ENCODE data around the gene TIMM13. TPM values are rescaled to one million over a fixed set of nuclear protein-coding genes. Genes with fewer than 3 reads are reported as not detected.
"Not testable (repeated sequence)": the region's sequence is repeated elsewhere in the genome, so short reads cannot be mapped to it uniquely, and the experiment has no call there.

Gene TIMM13
- polyA plus RNA-seq, 1 donor from 2014 or later: 69.1 TPM

DNA sequence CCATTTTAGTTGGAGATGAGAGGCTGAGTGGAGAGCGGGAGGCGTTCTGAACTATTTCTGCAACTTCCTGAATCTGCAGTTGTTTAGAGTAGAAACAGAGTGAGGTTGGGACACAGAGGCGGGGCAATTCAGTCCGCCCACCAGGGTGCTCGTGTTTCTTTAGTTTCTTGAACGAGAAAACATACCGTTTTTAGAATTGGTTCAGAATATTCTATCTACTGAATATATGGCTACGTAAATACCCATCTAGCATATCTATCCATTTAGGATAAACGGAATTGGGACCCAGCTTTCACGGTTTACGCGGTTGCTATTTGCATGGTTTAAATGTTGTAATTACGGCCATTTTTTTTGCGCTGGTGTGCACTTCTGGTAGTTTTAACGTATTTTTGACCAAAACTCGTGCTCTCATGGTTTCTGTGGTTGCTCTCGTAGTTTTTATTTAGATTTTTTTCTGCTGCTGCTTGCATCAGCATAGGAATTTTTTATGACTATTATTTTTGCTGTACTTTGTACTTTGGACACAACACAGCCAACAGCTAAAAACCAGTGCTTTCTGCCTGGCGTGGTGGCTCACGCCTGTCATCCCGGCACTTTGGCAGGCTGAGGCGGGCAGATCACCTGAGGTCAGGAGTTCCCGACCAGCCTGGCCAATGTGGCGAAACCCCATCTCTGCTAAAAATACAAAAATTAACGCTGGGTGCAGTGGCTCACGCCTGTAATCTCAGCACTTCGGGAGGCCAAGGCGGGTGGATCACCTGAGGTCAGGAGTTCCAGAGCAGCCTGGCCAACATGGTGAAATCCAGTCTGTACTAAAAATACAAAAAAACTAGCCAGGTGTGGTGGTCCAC, 32.7 kb downstream of the TIMM13 start:
- Mint-ChIP-seq H3K4me3 (peak overlapping the region; percentile 82 to 98 (median 91)), H3K27me3 (no peaks in the 10 kb centered on the region), H3K27ac (peak overlapping the region; percentile 81 to 92 (median 82)), H3K4me1 (peaks cover 12 to 24% (median 14%) of the 10 kb centered on the region in 3 donors), H3K36me3 (no peaks in the 10 kb centered on the region), H3K9me3 (no peaks in the 10 kb centered on the region)

DNA sequence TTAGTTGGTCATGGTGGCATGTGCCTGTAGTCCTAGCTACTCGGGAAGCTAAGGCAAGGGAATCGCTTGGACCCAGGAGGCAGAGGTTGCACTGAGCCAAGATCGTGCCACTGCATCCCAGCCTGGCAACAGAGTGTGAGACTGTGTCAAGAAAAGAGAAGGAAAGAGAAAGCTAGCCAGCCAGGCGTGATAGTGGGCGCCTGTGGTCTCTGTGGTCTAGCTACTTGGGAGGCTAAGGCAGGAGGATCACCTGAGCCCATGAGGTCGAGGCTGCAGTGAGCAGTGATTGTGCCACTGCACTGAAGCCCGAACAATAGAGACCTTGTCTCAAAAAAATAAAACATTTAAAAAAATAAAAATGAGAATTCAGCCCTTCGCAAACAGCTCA, 33.3 kb downstream of the TIMM13 start:
- Mint-ChIP-seq H3K4me1 (peaks cover 12 to 24% (median 14%) of the 10 kb centered on the region in 3 donors), H3K9me3 (no peaks in the 10 kb centered on the region), H3K36me3 (no peaks in the 10 kb centered on the region), H3K27ac (peak overlapping the region in 2 of 3 donors; percentile 82 to 92), H3K4me3 (peak overlapping the region; percentile 82 to 98 (median 91)), H3K27me3 (no peaks in the 10 kb centered on the region)

DNA sequence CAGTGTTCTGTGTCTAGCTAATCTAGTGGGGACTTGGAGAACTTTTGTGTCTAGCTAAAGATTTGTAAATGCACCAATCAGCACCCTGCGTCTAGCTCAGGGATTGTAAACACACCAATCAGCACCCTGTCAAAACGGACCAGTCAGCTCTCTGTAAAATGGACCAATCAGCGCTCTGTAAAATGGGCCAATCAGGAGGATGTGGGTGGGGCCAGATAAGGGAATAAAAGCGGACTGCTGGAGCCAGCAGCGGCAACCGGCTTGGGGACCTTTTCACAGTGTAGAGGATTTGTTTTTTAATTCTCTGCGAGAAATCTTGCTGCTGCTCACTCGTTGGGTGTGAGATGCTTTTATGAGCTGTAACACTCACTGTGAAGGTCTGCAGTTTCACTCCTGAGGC, 34.5 kb downstream of the TIMM13 start:
- Mint-ChIP-seq H3K4me3 (peak overlapping the region in 1 of 4 donors; percentile 39), H3K4me1 (peaks cover 12 to 24% (median 14%) of the 10 kb centered on the region in 3 donors), H3K27ac (peak overlapping the region in 1 of 3 donors; percentile 66)
- H3K27me3 Mint-ChIP-seq, H3K36me3 Mint-ChIP-seq, H3K9me3 Mint-ChIP-seq: not testable (repeated sequence)

DNA sequence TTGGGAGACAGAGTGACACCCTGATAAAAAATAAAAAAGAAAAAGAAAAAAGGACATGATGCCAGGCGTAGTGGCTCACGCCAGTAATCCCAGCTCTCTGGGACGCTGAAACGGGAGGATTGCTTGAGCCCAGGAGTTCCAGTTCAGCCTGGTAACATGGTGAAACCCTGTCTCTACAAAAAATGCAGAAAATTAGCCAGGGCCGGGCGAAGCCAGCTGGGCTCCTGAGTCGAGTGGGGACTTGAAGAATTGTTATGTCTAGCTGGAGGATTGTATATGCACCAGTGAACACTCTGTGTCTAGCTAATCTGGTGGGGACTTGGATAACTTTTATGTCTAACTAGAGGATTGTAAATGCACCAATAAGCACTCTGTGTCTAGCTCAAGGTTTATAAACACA, 35.0 kb downstream of the TIMM13 start:
- Mint-ChIP-seq H3K4me3 (peak overlapping the region in 3 of 4 donors; percentile 23 to 39 (median 30)), H3K27ac (peak overlapping the region in 1 of 3 donors; percentile 66), H3K27me3 (no peaks in the 10 kb centered on the region)

DNA sequence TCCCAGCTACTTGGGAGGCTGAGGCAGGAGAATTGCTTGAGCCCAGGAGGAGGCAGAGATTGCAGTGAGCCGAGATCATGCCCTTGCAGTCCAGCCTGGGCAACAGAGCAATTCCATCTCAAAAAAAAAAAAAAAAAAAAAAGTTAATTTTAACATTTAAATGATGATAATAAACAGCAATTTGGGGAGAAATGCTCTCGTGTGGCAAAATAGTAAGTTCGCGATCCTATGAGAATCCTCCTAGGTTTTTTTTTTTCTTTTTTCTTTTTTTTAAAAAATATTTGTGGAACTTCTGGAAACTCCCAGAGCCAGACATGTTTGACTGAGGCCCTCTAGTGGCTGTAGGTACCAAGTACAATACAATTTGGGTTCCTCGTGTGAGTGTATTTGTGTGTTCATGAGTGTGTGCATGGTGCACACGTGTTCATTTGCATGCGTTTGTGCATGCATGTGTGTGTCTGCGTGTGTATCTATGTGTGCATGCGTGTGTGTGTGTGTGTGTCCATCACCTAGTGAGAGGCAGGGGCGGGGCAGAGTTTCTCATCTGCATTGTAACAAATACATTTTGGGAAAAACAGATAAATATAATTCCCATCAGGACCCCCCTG, 36.2 kb downstream of the TIMM13 start:
- no peaks in the 10 kb centered on the region for H3K9me3 Mint-ChIP-seq
- H3K4me1 Mint-ChIP-seq: peaks cover 12 to 24% (median 14%) of the 10 kb centered on the region in 3 donors
- no peaks in the 10 kb centered on the region for H3K36me3 Mint-ChIP-seq
- peak overlapping the region in 1 of 4 donors; percentile 1 for H3K4me3 Mint-ChIP-seq
- H3K27me3 Mint-ChIP-seq: no peaks in the 10 kb centered on the region
- H3K27ac Mint-ChIP-seq: peak overlapping the region in 2 of 3 donors; percentile 0 to 4

More for the DNA sequence above, 35.0 kb downstream of the TIMM13 start:
- H3K4me1 Mint-ChIP-seq: peaks cover 12 to 24% (median 14%) of the 10 kb centered on the region in 3 donors
- no peaks in the 10 kb centered on the region for H3K36me3 Mint-ChIP-seq
- no peaks in the 10 kb centered on the region for H3K9me3 Mint-ChIP-seq

DNA sequence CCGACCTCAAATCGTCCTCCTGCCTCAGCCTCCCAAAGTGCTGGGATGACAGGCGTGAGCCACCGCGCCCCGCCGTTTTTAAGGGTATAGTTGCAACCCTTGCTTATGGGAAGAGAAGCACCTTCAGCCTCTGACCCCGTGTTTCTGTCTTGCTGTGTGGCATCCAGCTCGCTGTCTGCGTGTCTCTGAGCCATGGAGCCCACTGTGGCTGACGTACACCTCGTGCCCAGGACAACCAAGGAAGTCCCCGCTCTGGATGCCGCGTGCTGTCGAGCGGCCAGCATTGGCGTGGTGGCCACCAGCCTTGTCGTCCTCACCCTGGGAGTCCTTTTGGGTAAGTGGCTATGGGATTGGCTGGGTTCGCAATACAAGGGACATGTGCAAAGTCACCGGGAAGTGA, 37.8 kb downstream of the TIMM13 start:
- H3K27me3 Mint-ChIP-seq: no peaks in the 10 kb centered on the region
- no peak overlapping the region for H3K4me3 Mint-ChIP-seq
- H3K36me3 Mint-ChIP-seq: no peaks in the 10 kb centered on the region
- no peaks in the 10 kb centered on the region for H3K9me3 Mint-ChIP-seq
- peaks cover 9 to 20% (median 11%) of the 10 kb centered on the region in 3 donors for H3K4me1 Mint-ChIP-seq
- H3K27ac Mint-ChIP-seq: peak overlapping the region in 1 of 3 donors; percentile 71

DNA sequence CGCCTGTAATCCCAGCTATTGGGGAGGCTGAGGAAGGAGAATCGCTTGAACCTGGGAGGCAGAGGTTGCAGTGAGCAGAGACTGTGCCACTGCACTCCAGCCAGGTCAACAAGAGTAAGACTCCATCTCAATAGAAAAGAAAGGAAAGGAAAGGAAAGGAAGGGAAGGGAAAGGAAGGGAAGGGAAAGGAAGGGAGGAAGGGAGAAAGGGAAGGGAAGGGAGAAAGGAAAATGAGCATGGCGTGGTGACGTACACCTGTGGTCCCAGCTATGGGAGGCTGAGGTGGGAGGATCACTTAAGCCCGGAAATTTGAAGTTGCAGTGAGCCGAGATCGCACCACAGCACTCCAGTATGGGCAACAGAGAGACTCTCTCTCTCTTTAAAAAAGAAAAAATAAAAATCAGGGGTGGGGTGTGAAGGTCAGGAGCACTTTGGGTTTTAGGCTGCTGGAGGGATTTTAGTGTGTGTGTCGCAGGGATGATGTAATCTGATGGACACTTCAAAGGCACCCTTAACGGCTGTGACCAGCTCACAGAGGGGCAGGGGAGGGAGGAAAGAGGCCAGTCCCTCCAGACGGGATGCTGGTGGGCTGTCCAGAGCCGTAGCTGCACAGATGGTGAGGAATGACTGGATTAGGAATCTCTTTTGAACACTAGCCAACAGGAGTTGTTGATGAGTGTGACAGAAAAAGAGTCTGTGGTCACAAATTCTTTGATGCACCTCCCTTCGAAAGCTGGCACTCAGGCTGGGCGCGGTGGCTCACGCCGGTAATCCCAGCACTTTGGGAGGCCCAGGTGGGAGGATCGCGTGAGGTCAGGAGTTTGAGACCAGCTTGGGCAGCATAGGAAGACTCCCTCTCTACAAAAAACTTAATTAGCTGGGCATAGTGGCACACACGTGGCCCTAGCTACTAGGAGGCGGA, 39.8 kb downstream of the TIMM13 start:
- Mint-ChIP-seq H3K27me3 (no peaks in the 10 kb centered on the region), H3K27ac (peak overlapping the region in 2 of 3 donors; percentile 61 to 80), H3K4me3 (no peak overlapping the region), H3K9me3 (no peaks in the 10 kb centered on the region), H3K4me1 (peaks cover 7 to 12% (median 10%) of the 10 kb centered on the region in 3 donors), H3K36me3 (no peaks in the 10 kb centered on the region)

DNA sequence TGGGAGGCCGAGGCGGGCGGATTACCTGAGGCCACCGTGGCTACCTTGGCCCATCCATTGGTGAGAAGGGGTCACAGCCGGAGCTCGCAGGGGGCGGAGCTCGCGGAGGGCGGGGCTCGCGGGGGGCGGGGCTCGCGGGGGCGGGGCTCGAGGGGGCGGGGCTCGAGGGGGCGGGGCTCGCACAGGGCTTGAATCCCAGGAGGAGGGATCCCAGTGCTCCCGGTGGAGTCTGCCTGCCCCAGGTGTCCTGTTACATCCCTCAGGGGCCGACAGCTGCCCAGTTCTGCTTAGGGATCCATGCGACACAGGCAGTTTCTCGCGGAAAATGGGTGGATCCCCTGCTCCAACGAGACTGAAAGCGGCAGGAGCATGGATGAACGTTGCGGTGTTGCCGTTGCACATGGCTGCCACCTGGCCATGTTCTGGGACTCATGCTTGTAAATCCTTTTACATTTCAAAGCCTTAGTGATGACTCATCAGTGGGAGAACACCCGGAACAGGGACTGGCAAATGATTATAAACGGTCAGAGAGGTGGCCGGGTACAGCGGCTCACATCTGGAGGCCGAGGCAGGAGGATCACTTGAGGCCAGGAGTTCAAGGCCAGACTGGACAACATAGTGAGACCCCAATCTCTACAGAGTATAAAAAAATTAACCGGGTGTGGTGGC, 42.2 kb downstream of the TIMM13 start:
- Mint-ChIP-seq H3K4me1 (peaks cover 5 to 6% (median 5%) of the 10 kb centered on the region in 3 donors), H3K27me3 (no peaks in the 10 kb centered on the region), H3K27ac (no peak overlapping the region), H3K9me3 (peaks cover 0 to 10% (median 4%) of the 10 kb centered on the region in 3 donors), H3K36me3 (peaks cover 2% of the 10 kb centered on the region), H3K4me3 (no peak overlapping the region)

DNA sequence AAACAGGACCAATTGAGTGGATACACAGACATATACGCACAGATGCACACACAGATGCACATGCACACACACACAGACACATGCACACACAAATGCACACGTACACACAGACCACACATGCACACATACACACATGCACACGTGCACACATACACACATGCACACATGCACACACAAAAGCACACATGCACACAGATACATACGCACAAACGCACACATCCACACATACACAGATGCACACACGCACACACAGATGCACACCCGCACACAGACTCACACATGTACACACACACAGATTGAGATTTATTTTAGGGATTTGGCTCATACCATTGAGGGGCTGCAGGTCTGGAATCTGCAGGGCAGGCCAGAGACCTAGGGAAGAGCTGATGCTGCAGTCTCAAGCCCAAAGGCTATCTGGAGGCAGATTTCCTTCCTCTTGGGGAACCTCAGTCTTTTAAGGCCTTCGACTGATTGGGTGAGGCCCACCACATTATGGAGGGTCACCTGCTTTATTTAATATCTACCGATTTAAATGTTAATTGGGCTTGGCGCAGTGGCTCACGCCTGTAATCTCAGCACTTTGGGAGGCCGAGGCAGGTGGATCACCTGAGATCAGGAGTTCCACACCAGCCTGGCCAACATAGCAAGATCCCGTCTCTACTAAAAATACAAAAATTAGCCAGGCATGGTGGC, 44.7 kb downstream of the TIMM13 start:
- H3K36me3 Mint-ChIP-seq: peaks cover 2% of the 10 kb centered on the region
- H3K27ac Mint-ChIP-seq: peak overlapping the region in 1 of 3 donors; percentile 74
- peaks cover 0 to 10% (median 4%) of the 10 kb centered on the region in 3 donors for H3K9me3 Mint-ChIP-seq
- peaks cover 5 to 6% (median 5%) of the 10 kb centered on the region in 3 donors for H3K4me1 Mint-ChIP-seq
- H3K4me3 Mint-ChIP-seq: peak overlapping the region in 1 of 4 donors; percentile 65
- H3K27me3 Mint-ChIP-seq: no peaks in the 10 kb centered on the region

DNA sequence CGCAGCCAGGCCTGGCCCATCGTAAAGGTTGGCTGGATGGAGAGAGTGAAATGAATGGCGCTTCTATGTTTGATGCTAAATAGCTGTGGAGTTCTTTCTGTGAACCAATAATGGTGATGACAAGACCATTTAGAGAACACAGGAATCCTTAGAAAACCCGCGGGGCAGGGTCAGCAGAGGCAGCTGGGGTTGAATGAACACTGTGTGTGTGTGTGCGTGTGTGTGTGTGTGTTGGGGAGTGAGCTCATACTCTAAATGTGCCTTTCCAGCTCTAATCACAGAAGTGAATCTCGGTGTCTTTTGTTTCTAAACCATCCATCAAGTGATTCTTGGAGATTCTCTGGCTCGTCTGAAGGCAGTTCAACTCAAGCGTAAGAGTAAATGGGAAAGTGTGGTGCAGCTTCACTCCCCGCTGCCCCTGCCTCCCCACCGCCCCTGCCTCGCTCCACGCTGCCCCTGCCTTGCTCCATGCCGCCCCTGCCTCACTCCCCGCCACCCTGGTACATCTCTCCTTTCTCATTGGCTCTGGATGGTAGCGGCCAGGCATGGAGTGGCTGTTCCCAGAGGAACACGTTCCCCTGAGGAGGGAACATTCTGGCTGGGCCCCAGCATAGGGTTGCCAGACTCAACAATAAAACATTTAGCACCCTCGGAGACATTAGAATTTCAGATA, 46.1 kb downstream of the TIMM13 start:
- H3K4me1 Mint-ChIP-seq: peaks cover 5 to 6% (median 5%) of the 10 kb centered on the region in 3 donors
- no peak overlapping the region for H3K4me3 Mint-ChIP-seq
- H3K27me3 Mint-ChIP-seq: no peaks in the 10 kb centered on the region
- peaks cover 0 to 10% (median 4%) of the 10 kb centered on the region in 3 donors for H3K9me3 Mint-ChIP-seq
- H3K36me3 Mint-ChIP-seq: peaks cover 2% of the 10 kb centered on the region
- no peak overlapping the region for H3K27ac Mint-ChIP-seq

DNA sequence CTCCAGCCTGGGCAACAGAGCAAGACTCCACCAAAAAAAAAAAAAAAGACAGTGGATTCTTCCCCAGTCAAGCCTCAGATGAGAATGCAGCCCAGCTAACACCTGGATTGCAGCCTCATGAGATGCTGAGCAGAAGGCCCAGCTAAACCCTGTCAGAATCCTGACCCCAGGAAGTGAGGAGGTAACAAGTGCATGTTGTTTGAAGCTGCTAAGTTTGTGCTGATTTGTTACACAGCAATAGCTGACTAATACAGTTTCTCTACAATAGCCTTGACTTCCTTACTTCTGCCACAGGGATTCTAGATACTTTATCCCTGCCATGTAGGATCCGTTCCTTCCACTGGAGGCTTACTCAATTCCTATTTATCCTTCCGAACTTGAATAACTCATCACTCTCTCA, 46.8 kb downstream of the TIMM13 start:
- Mint-ChIP-seq H3K36me3 (peaks cover 2% of the 10 kb centered on the region), H3K27ac (no peak overlapping the region), H3K27me3 (no peaks in the 10 kb centered on the region), H3K9me3 (peaks cover 0 to 10% (median 4%) of the 10 kb centered on the region in 3 donors), H3K4me3 (no peak overlapping the region), H3K4me1 (peaks cover 5 to 6% (median 6%) of the 10 kb centered on the region in 3 donors)

DNA sequence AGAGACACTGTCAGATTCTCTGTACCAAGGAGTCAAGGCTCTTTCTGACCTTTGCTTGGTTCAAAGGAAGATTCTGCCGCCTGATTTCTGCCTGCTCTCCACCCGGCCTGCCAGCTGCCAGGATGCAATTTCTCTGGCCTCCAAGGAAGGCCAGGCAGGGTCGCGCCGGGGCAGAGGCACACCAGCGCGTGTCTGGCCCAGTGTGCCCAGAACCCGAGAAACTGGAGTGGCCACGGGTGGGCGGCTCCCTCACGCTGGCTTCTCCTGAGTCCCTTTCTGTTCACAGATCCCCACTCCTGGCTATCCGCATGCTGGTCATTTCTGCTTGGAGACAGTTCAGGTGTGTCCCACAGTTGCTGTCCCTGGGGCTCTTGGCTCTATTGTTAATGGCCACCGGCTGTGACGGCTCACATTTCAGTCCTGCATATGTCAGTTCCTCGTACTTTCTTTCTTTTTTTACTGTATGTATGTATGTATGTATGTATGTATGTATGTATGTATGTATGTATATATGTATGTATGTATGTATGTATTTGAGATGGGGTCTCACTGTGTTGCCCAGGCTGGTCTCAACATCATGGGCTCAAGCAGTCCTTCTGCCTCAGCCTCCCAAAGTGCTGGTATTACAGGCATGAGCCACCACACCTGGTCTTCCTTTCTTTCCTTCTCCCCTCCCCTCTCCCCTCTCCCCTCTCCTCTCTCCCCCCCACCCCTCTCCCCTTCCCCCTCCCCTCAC, 50.4 kb downstream of the TIMM13 start:
- peaks cover 0 to 3% (median 0%) of the 10 kb centered on the region in 3 donors for H3K4me1 Mint-ChIP-seq
- peak overlapping the region in 1 of 3 donors; percentile 67 for H3K27ac Mint-ChIP-seq
- H3K36me3 Mint-ChIP-seq: no peaks in the 10 kb centered on the region
- no peak overlapping the region for H3K4me3 Mint-ChIP-seq
- H3K9me3 Mint-ChIP-seq: peaks cover 0 to 8% (median 4%) of the 10 kb centered on the region in 3 donors
- H3K27me3 Mint-ChIP-seq: no peaks in the 10 kb centered on the region

Measured in IgD-negative memory B cell (primary cell).